ENCODE results near the gene ATG4C.
"Not testable (repeated sequence)": the region's sequence is repeated elsewhere in the genome, so short reads cannot be mapped to it uniquely, and the experiment has no call there.

ATG4C gene

GRCh38 chr1:62783736-62784508 is at the start of gene ATG4C:
TSS of gene ATG4C (plus strand) at chr1:62784132. CDS start at chr1:62803787, 19,655 bp downstream.
- DNase-seq (ENCODE audit: low read depth in 2 of 2), result peak; percentile 78 to 89

GRCh38 chr1:62735491-62736171 is 48.3 kb upstream of the ATG4C start:
- DNase-seq (ENCODE audit: low read depth in 2 of 2), result no peak

GRCh38 chr1:62740701-62741100 is 43.2 kb upstream of the ATG4C start:
- not testable (repeated sequence) for DNase-seq (ENCODE audit: low read depth in 2 of 2)

- no peak for DNase-seq (ENCODE audit: low read depth in 2 of 2)
Observed at GRCh38 chr1:62744611-62745577, 39.0 kb upstream of the ATG4C start.

- no peak for DNase-seq (ENCODE audit: low read depth in 2 of 2)
Observed at GRCh38 chr1:62746086-62746808, 37.7 kb upstream of the ATG4C start.

- no peak for DNase-seq (ENCODE audit: low read depth in 2 of 2)
Observed at GRCh38 chr1:62746809-62747138, 37.2 kb upstream of the ATG4C start.

- DNase-seq (ENCODE audit: low read depth in 2 of 2), result no peak
Observed at GRCh38 chr1:62753031-62753965, 30.6 kb upstream of the ATG4C start.

GRCh38 chr1:62754938-62755337 is 29.0 kb upstream of the ATG4C start:
- DNase-seq (ENCODE audit: low read depth in 2 of 2), result not testable (repeated sequence)

- DNase-seq (ENCODE audit: low read depth in 2 of 2), result not testable (repeated sequence)
Observed at GRCh38 chr1:62756255-62756884, 27.6 kb upstream of the ATG4C start.

GRCh38 chr1:62759232-62759875 is 24.6 kb upstream of the ATG4C start:
- DNase-seq (ENCODE audit: low read depth in 2 of 2), result not testable (repeated sequence)

GRCh38 chr1:62760021-62760782 is 23.7 kb upstream of the ATG4C start:
- DNase-seq (ENCODE audit: low read depth in 2 of 2), result not testable (repeated sequence)

GRCh38 chr1:62761223-62761870 is 22.6 kb upstream of the ATG4C start:
- not testable (repeated sequence) for DNase-seq (ENCODE audit: low read depth in 2 of 2)

GRCh38 chr1:62762027-62762426 is 21.9 kb upstream of the ATG4C start:
- not testable (repeated sequence) for DNase-seq (ENCODE audit: low read depth in 2 of 2)

GRCh38 chr1:62765981-62766380 is 18.0 kb upstream of the ATG4C start:
- DNase-seq (ENCODE audit: low read depth in 2 of 2), result no peak

- not testable (repeated sequence) for DNase-seq (ENCODE audit: low read depth in 2 of 2)
Observed at GRCh38 chr1:62768551-62768950, 15.4 kb upstream of the ATG4C start.

- DNase-seq (ENCODE audit: low read depth in 2 of 2), result no peak
Observed at GRCh38 chr1:62772607-62773295, 11.2 kb upstream of the ATG4C start.

- DNase-seq (ENCODE audit: low read depth in 2 of 2), result no peak
Observed at GRCh38 chr1:62774006-62774405, 9.9 kb upstream of the ATG4C start.

All from stimulated activated CD8-positive, alpha-beta memory T cell treated with anti-CD3 and anti-CD28 coated beads, Interleukin-15, amount 100 ng/mL, for 4 hours (primary cell).